Rectal smooth muscle tissue (tissue), 1 donor: ENCODE data around the gene HDAC4.

Source experiments
- H3K27ac ChIP-seq: one replicate; pipeline ENCODE4 v1.7.0; 2013; ENCODE audit warnings: low read depth, low read length, inconsistent platforms
- H3K27me3 ChIP-seq: one replicate; pipeline ENCODE4 v1.7.0; 2013; ENCODE audit warnings: low read length; ENCODE audit not compliant: control insufficient read depth, insufficient read depth
- H3K36me3 ChIP-seq: one replicate; pipeline ENCODE4 v1.7.0; 2013; ENCODE audit warnings: low read length; ENCODE audit not compliant: control insufficient read depth, insufficient read depth
- H3K4me1 ChIP-seq: one replicate; pipeline ENCODE4 v1.7.0; 2013; ENCODE audit warnings: low read length; ENCODE audit not compliant: control insufficient read depth, insufficient read depth
- H3K4me3 ChIP-seq: one replicate; pipeline ENCODE4 v1.7.0; 2013; ENCODE audit warnings: low read length
- H3K9ac ChIP-seq: one replicate; pipeline ENCODE4 v1.7.0; 2013; ENCODE audit warnings: low read length

HDAC4 gene

DNA sequence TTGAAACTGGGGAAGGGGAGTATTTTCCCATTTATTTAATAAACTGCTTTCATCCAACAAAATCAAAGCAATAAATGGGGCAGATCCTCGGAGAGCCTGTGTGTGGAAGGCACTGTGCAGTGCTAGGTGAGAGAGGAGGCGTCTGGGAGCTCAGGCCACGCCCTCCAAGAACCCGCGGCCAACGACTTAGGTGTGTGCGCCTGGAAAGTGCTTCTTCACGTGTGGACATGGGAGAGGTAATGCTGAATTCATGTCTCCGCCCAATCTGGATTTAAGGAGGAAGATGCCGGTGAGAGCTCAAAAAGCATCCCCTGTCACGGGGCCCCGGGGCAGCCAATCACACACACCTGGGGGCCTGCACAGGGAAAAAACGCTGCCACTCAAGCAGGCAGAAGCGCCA, 77.4 kb downstream of the HDAC4 start:
- Histone ChIP-seq H3K36me3 (no peaks in the 10 kb centered on the region), H3K9ac (no peak overlapping the region), H3K27ac (peak overlapping the region; percentile 98), H3K4me1 (peaks cover 43% of the 10 kb centered on the region), H3K27me3 (no peaks in the 10 kb centered on the region), H3K4me3 (no peak overlapping the region)

DNA sequence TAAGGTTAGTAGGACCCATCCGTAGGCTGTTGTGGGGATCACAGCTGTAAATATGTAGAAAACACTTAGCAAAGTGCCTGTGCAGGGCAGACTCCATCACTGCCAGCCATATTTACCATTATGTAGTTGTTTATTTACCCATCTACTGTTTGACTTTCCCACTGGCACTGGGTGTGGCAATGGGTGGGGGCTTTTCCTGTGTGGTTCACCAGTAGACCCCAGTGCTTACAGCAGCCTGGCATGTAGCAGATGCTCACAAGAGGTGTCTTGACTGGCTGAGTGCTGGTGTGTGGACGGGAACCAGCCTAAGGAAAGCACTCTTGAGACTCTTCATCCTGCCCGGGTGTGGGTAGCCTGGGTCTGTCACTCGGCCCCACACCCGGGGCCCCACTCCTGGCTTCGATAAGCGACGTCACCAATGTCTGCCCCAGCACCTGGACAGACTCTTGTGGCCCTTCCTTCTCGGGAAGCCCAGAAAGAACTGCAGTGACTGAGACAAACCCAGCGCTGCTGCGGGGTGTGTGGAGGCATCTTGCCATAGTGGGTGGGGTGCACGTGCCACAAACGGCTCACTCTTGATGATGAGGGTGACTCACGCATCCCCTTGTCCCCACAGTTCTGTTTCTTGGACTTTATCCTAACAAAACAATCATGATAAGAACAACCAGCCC, 78.3 kb downstream of the HDAC4 start:
- Histone ChIP-seq H3K4me1 (peaks cover 41% of the 10 kb centered on the region), H3K36me3 (no peaks in the 10 kb centered on the region), H3K27ac (peak overlapping the region; percentile 98), H3K9ac (no peak overlapping the region), H3K4me3 (no peak overlapping the region), H3K27me3 (no peaks in the 10 kb centered on the region)

GRCh38 chr2:239321596-239322415, 79.0 kb downstream of the HDAC4 start:
- peak overlapping the region; percentile 98 for H3K27ac ChIP-seq
- no peak overlapping the region for H3K4me3 ChIP-seq
- H3K27me3 ChIP-seq: no peaks in the 10 kb centered on the region
- H3K36me3 ChIP-seq: no peaks in the 10 kb centered on the region
- no peak overlapping the region for H3K9ac ChIP-seq
- H3K4me1 ChIP-seq: peaks cover 41% of the 10 kb centered on the region

- Histone ChIP-seq H3K4me1 (peaks cover 41% of the 10 kb centered on the region), H3K36me3 (no peaks in the 10 kb centered on the region), H3K9ac (no peak overlapping the region), H3K4me3 (no peak overlapping the region), H3K27ac (peak overlapping the region; percentile 27), H3K27me3 (no peaks in the 10 kb centered on the region)
Measured at GRCh38 chr2:239318790-239319661, 81.8 kb downstream of the HDAC4 start.

DNA sequence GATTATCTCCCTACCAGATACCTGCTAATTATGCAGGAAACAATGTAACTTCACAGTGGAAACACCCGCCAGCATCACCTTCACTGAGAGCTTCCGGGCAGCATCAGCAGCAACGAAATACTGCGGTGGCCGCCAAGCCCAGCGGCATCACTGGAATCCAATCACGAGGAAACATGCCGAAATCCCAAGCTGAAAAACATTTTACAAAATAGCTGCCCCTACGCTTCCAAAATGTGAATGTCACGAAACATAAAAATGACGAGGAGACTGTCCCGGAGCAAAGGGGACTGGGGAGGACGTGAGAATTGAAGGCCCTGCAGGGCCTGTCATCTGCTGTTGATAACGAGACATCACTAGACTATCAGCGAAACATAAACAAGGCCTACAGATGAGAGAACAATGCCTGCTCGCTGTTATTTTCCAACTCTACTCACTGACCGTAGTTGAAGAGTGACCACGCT, 82.6 kb downstream of the HDAC4 start:
- H3K36me3 ChIP-seq: no peaks in the 10 kb centered on the region
- no peak overlapping the region for H3K4me3 ChIP-seq
- H3K9ac ChIP-seq: no peak overlapping the region
- peaks cover 39% of the 10 kb centered on the region for H3K4me1 ChIP-seq
- H3K27ac ChIP-seq: peak overlapping the region; percentile 83
- no peaks in the 10 kb centered on the region for H3K27me3 ChIP-seq

DNA sequence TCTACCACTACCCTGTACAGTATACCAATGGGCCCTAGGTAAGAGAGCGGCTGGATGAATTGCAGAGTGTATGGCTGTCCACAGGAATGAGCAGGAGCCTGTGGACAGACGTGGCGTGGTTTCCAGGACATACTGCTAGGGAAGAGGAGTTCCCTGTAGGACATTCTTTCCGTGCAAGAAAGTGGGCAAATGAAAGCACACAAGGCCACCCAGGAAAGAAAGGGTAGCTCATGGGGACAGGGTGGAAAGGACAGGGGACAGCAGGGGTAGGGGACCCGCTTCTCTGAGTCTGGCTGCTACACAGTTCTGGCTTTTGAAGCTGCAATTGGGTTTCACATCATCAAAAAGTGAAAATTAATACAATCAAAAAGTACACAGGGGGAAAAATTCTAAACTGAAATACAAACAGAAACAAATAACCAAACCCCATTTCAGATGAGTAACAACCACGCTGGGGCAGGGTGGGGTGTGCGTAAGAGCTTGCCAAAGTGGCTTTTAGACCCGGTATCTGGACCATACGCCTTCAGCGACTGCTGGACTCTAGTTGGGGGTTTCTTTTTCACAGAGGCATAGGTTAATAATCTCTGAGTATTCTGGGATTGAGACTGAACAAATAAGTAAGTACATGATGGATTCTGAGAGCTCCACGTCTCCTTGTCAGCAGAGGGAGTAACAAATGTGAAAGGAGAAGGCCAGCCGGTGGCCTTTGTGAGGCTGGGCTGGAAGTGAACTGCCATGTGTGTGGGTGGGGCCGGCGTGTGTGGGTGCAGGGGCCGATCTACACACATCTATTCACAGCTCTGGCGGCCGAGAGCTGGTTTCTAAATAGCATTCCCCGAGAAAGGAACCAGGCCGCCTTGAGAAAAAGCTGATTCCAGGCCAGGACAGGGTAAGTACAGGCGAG, 84.0 kb downstream of the HDAC4 start:
- no peaks in the 10 kb centered on the region for H3K36me3 ChIP-seq
- H3K27ac ChIP-seq: peak overlapping the region; percentile 83
- H3K4me3 ChIP-seq: peak overlapping the region; percentile 43
- peaks cover 41% of the 10 kb centered on the region for H3K4me1 ChIP-seq
- H3K9ac ChIP-seq: no peak overlapping the region
- H3K27me3 ChIP-seq: no peaks in the 10 kb centered on the region

- H3K4me3 ChIP-seq: no peak overlapping the region
- H3K27ac ChIP-seq: peak overlapping the region; percentile 40
- no peaks in the 10 kb centered on the region for H3K36me3 ChIP-seq
- peaks cover 55% of the 10 kb centered on the region for H3K4me1 ChIP-seq
- H3K9ac ChIP-seq: no peak overlapping the region
- H3K27me3 ChIP-seq: no peaks in the 10 kb centered on the region
Measured at GRCh38 chr2:239315308-239315707, 85.5 kb downstream of the HDAC4 start.

- H3K9ac ChIP-seq: no peak overlapping the region
- H3K36me3 ChIP-seq: no peaks in the 10 kb centered on the region
- H3K4me3 ChIP-seq: no peak overlapping the region
- peak overlapping the region; percentile 95 for H3K27ac ChIP-seq
- no peaks in the 10 kb centered on the region for H3K27me3 ChIP-seq
- H3K4me1 ChIP-seq: peaks cover 62% of the 10 kb centered on the region
Measured at GRCh38 chr2:239313776-239314175, 87.0 kb downstream of the HDAC4 start.

DNA sequence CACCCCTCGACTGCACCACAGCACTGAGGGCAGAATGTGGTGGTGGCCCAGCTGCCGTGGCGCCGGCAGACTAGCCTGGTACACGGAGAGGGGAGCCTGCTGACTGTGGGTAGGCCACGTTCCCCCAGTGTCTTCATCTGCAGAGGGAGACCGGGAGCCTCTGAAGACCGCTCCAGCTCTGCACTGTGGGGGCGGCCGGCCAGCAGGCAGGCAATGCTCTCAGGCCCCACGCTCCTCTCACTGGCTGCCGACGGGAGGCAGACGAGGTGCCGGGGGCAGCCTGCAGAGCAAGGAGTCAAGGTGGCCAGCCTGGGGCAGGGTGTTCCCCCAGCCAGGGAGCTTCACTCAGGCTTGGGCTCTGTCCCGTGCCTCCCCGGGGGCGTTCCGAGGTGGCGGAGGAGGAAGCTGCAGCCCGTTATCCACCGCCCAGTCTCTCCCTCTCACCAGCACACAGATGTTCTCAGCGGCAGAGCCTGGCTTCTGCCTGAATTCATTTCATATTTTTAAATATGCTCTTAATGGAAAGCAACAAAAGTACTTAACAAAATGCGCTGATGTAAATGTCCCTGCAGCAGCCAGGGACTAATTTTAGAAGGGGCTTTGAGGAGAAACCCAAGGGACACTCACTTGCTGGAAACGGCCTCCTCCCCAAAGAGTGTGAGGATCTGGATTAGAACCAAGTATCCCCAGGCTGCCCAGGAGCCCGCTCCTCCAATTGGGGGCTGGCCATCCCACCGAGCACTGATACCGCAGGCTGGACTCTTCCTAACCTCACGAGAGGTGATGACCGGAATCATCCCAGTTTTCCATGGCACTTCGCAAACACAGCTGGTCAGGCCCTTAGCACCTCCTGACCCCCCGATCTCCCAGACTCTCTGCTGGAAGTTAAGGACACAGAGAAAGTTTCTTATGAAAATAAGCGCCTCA, 87.8 kb downstream of the HDAC4 start:
- peak overlapping the region; percentile 95 for H3K27ac ChIP-seq
- H3K4me1 ChIP-seq: peaks cover 57% of the 10 kb centered on the region
- H3K9ac ChIP-seq: no peak overlapping the region
- H3K27me3 ChIP-seq: no peaks in the 10 kb centered on the region
- H3K36me3 ChIP-seq: no peaks in the 10 kb centered on the region
- H3K4me3 ChIP-seq: no peak overlapping the region

DNA sequence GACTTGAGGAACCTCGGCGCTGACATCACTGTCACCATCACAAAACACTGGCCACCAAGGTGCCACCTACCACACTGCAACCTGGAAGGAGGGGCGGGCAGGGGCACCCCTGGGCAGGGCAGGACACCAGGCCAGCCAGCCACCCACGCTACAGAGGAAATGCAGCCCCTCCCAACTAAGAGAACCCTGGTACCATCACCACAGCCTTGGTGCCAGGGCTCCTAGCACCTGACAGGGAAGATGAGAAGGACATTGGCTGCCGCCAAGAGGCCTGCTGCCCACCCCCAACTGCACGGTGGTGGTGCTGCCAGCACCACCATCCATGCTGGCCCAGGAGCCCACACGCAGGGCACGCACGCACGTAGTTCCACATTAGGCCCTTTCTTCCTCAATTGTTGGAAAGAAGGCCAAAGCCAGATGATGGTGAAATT, 88.7 kb downstream of the HDAC4 start:
- Histone ChIP-seq H3K9ac (no peak overlapping the region), H3K36me3 (no peaks in the 10 kb centered on the region), H3K27me3 (no peaks in the 10 kb centered on the region), H3K4me1 (peaks cover 49% of the 10 kb centered on the region), H3K4me3 (no peak overlapping the region), H3K27ac (peak overlapping the region; percentile 95)
